NCI-H1092 (cell line): Measurements from ENCODE around the gene GCNT2.
"Not testable (repeated sequence)": the region's sequence is repeated elsewhere in the genome, so short reads cannot be mapped to it uniquely, and the experiment has no call there.

Experiments used
- DNase-seq: peaks from one replicate; lab custom pipeline; 2025; lab: John Stamatoyannopoulos, UW

Gene GCNT2

DNA sequence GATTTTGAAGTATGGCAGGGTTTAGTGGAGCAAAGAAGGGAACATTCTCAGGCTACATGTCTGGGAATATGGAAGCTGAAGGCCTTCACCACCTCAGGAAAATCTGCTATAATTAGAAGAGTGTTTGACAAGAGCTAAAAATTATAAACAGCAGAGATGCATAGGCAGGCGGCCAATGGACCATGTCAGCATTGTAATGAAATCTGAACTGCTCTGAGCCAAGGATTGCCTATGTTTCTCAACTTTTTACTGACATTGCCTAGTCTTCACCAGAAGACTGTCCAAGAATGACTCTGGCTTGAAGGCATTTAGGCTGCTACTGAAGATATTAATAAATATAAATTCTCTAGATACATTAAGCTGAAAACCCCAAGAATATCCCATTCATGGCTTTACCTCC is 89.1 kb downstream of the GCNT2 start:
- no peak for DNase-seq

DNA sequence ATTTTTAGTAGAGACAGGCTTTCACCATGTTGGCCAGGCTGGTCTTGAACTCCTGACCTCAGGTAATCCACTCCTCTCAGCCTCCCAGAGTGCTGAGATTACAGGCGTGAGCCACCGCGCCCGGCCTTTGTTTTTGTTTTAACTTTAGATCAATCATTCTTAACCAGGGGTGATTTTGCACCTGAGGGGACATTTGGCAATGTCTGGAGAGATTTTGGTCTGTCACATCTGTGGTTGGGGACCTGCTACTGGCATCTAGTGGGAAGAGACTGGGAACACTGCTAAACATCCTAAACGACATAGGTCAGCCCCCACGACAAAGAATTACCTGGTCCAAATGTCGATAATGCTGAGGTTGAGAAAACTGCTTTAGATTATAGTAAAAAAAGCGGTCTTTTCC is 91.0 kb downstream of the GCNT2 start:
- DNase-seq: no peak

DNA sequence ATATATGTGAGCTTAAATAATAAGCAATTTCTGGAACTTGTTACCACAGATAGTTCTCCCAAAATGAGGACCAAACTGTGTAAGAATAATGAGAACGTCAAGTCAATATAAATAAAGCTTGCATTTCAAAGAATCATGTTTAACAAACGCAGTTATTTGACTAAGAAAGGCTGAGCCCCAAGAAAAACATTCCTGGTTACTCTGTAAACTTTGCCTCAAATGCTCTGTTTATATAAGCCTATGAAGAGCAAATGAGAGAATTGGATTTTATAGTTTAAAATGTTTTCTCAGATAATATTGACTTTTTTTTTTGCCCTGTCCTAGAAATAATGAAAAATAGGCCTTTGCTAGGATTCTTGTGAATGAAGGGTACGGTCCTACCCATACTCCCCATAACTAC is 91.9 kb downstream of the GCNT2 start:
- no peak for DNase-seq

DNA sequence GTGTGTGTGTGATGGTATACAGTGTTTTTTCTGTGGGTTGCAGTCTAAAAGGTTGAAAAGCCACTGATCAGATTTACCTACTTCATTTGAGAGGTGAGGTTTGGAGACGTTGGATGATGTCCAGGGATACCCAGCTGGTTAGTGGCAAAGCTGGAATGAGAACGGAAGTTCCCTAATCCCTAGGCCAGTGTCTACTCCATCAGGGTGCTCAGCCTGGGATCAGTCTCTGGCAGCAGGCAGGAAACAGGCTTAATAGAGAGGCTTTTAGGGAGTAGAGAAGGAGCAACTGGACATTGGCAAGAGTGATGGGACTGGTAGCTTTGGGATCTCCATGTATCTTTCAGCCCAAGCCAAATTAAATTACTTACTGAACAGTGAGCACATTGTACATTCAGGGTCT is 92.6 kb downstream of the GCNT2 start:
- DNase-seq: no peak

DNA sequence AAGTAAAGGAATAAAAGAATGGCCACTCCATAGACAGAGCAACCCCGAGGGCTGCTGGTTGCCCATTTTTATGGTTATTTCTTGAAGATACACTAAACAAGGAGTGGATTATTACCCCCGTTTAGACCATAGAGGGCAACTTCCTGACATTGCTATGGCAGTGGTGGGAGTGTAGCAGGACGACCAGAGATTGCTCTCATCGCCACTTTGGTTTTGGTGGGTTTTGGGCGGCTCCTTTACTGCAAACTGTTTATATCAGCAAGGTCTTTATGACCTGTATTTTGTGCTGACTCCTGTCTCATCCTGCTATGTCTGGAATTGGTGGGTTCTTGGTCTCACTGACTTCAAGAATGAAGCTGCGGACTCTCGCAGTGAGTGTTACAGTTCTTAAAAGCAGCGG is 94.5 kb downstream of the GCNT2 start:
- DNase-seq: no peak

DNA sequence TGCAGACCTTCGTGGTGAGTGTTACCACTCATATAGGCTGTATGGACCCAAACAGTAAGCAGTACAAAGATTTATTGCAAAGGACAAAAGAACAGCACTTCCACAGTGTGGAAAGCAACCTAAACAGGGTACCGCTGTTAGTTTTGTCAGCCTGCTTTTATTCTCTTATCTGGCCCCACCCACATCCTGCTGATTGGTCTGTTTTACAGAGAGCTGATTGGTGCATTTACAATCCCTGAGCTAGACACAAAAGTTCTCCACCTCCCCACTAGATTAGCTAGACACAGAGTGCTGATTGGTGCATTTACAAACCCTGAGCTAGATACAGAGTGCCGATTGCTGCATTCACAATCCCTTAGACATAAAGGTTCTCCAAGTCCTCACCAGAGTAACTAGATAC is 95.1 kb downstream of the GCNT2 start:
- not testable (repeated sequence) for DNase-seq

DNA sequence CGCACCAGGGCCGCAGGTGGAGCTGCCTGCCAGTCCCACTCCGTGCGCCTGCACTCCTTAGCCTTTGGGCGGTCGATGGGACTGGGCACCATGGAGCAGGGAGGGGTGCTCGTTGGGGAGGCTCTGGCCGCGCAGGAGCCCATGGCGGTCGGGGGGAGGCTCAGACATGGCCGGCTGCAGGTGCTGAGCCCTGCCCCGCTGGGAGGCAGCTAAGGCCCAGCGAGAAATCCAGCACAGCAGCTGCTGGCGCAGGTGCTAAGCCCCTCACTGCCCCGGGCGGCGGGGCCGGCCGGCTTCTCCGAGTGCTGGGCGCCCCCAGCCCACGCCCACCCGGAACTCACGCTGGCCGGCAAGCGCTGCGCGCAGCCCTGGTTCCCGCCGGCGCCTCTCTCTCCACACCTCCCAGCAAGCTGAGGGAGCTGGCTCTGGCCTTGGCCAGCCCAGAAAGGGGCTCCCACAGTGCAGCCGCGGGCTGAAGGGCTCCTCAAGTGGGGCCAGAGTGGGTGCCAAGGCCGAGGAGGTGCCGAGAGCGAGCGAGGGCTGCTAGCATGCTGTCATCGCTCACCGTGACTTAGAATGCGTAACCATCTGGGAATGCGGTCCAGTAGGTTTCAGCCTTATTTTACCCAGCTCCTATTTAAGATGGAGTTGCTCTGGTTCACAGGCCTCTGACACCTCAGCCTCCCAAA is 96.0 kb downstream of the GCNT2 start:
- no peak for DNase-seq

DNA sequence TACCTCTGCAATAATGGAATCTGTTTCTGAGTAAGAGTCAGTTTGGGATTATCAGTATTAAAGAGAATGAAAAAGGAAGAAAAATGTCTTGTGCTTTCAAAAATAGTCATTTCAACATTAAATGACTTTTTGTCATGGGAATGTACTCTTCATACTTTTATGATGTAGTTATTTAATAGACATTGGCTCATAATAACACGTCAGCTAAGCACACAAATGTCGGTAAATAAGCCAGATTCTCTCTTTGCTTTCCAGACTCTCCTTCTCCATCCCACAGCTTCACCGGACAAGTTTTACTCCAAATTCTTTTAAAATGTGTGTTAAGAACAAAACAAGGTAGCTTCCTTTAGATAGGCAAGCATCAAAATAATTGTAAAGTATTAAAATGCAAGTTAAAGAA is 97.3 kb downstream of the GCNT2 start:
- DNase-seq: no peak

DNA sequence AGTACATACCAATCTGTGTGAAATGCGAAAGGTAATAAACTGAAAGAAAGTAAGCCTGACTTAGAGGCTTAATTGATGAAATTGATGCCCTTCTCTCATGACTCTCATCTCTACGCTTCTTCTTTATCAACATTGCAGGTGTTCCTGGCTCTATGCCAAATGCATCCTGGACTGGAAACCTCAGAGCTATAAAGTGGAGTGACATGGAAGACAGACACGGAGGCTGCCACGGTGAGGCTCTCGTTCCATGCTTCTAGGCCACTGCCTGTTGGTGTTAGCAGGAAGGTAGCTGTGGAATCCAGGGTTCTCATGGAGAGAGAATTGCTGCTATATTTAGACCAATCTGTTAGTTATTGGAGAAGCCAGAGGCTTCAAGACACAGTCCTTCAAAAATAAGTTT is 100.1 kb downstream of the GCNT2 start:
- DNase-seq: no peak

DNA sequence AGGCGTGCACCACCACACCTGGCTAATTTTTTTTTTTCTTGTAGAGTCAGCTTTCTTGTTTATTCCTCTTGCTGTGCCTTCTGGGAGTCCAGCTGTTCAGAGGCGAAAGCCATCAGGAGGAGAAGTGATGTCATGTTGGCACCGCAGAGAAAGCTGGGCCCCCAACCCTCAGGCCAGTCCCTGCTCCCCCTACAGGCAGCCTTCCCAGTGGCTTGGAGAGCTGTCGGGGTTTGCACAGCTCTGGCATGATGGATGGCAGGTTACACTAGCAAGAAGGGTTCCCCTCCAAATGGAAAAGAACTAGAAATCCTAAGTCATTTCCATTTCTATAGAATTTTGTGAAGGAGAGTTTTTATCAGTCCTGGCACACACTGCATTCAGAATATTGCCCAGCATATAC is 100.7 kb downstream of the GCNT2 start:
- DNase-seq: no peak

DNA sequence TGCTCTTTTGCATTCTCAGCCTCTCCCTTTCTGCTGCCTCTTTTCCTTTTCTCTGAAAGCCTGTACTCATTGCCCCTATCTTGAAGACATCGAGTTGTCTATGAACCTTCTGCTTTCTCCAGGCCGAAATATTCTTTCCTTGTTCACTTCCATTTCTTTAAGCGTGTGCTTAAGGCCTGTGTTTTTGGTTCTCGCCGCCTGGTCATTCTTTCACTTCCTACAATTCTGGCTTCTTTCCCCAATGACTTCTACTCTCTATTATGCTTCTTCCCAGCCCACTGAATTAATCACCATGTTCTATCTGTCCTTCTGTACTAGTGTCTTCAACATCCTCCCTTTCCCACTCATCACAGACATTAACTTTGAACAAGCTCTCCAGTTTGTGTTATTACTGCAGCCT is 103.7 kb downstream of the GCNT2 start:
- no peak for DNase-seq

DNA sequence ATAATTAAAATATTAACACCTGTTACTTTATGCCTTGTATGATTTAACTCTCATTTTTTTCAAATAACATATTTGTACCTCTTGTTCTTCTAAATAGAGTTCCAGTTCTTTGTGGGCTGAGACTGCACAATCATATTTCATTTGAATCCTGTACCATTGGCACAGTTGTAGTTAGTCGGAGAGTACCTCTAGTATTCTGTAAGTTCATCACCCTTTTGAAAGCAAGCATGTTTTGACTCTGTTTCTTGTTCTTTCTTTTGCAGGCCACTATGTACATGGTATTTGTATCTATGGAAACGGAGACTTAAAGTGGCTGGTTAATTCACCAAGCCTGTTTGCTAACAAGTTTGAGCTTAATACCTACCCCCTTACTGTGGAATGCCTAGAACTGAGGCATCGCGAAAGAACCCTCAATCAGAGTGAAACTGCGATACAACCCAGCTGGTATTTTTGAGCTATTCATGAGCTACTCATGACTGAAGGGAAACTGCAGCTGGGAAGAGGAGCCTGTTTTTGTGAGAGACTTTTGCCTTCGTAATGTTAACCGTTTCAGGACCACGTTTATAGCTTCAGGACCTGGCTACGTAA is 105.1 kb downstream of the GCNT2 start:
- no peak for DNase-seq

DNA sequence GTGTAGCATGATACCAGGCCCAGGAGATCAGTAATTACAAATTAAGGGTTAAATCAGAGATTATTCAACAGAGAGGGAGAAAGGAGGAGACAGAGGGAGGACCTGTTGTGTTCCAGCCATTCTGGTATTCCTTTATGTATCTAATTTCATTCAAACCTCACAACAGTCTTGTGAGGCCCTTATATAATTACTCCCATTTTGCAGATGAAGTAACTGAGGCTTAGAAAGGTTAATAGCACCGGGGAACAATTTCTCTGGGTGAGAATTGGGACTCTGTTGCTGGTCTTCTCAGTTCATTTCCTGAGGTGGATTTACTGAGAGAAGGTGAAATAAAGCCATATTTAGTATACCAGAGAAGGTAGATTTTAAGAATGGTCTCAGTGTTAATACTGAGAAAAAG is 106.6 kb downstream of the GCNT2 start:
- DNase-seq: no peak

DNA sequence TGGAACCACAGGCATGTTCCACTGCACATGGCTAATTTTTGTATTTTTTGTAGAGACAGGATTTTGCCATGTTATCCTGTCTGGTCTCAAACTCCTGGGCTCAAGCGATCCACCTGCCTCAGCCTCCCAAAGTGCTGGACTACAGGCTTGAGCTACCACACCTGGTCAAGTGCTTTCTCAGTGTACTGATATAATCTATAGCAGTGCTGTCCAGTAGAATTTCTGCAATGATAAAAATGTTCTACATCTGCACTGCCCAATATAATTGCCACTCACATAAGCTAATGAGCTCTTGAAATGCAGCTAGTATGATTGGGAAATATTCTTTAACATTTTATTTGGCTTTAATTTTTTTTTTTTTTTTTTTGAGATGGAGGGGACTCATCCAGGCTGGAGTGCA is 109.0 kb downstream of the GCNT2 start:
- no peak for DNase-seq

DNA sequence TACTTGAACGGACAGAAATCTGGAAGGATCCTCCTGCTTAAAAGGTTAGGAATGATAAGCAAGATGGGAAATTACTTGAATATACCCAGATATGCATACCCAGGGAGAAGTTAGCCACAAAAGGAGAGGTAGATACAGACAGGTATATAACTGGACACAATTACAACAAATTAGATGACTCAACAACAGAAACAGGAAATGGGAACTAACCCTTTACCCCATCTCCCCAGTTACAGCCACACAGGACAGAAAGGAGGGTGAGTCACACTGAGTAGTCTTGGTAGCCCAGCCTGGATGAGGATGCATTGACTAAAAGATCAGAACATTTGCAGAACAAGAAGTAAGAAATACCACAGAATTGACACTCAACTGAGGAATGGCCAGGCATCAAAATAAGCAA is 112.1 kb downstream of the GCNT2 start:
- DNase-seq: no peak

DNA sequence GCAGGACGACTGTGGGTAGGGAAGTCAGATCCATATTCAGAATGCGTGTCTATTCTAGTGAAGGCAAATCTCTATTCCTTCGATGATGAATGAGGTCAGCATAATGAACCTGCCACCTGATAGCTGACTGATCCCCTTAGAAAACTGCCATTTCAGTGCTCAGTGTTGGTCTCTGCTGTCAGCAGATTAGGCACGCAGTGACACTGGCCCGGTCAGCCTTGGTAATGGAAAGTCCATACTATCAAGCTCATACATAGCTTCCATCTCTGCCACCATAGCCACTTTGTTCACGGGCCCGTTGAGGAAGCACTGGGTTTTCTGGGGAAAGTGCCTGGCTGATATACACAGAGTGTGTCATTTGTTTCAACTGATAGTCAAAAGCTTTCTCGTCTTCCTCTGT is 119.3 kb downstream of the GCNT2 start:
- DNase-seq: no peak

DNA sequence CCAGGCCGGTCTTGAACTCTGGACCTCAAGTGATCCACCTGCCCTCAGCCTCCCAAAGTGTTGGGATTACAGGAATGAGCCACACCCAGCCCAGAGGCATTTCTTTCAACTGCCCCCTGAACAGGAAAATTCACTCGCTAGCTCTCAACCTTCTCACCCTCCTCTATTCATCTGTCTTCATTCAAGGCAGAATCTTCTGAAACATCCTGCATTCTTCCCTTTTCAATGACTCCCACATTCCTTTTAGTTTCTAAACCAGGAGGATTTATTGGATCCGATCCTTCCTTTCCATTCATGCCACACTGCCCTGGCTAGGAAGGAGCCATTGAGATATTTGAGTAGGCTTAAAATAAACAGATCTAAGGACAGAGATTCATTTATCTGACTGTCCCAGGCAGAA is 120.4 kb downstream of the GCNT2 start:
- no peak for DNase-seq

DNA sequence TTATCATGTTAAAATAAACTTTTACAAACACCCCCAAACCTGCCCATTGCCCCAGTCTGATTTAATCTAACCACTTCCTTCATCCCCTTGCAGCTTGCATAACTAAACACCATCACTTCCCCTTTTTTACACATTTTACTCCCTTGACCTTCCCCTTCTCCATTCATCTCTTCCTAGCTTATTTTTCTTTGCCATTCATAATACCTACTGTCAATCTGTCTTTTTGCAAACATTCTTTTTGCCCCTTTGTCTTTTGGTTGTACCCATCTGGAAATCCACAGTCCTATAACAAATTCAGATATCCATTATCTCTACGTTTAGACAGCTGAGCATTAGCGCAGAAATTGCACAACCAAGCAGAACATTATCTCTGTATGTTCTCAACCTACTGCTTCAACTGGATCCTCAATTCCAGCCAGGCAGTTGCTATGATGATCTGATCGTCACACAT is 122.1 kb downstream of the GCNT2 start:
- no peak for DNase-seq

DNA sequence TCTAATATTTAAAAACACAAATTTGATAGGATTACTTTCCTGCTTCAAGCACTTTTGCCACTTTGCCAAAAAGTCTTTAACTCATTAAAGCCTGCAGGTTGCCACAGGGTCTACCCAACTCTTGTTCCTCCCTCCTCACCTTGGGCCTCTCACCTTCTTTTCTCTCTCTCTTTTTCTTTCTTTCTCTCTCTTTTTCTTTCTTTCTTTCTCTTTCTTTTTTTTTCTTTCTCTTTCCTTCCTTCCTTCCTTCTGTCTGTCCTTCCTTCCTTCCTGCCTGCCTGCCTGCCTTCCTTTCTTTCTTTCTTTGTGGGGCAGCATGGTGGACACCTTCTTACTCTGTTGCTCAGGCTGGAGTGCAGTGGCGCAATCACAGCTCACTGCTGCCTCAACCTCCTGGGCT is 123.1 kb downstream of the GCNT2 start:
- no peak for DNase-seq

DNA sequence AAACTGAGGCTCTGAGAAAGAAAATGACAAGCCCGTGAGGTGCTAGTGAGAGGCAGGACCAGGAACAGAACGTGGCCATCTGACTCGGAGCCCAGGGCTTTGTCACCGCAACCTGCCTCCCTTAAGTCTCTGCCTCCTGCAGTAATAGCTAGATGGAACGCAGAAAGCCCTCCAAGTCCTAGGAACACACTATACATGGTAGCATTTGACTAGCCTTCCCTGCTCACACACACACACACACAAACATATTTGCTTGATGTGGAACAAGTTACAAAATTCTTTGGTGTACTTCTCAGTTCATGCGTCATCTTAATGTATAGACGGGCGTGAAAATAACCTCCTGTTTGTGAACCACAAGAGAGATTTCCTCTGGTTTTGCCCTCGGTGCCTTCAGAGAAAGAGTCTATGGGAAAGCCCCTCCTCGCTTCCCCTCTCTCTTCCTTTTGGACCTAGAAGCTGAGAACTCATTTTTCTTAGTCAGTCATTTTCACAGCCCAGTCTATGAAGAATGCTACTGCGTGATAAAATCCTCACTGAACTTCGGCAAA is 134.4 kb downstream of the GCNT2 start:
- DNase-seq: no peak

DNA sequence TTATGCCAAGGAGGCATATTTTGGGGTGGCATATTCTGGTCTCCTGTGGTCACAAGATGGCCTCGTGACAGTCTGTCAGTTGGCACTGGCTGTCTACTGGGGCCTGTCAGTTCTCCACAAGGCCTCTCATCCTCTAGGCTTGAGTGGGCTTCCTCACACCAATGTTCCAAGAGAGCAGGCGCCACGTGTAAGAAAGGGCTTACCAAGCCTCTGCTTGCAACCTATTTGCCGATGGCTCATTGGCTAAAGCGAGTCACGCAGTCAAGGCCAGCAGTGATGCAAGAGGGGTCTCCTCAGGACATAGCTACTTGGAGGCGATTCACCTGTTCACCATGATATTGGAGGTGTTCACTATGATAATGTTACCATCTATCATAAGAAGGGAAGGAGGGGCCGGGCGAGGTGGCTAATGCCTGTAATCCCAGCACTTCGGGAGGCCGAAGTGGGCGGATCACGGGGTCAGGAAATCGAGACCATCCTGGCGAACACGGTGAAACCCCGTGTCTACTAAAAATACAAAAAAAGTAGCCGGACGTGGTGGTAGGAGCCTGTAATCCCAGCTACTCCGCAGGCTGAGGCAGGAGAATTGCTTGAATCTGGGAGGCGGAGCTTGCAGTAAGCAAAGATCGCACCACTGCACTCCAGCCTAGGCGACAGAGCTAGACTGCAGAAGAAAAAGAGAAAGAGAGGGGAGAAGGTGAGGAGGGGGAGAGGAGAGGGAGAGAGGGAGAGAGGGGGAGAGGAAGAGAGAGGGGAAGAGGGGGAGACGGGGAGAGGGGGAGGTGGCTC is 138.0 kb downstream of the GCNT2 start:
- no peak for DNase-seq

DNA sequence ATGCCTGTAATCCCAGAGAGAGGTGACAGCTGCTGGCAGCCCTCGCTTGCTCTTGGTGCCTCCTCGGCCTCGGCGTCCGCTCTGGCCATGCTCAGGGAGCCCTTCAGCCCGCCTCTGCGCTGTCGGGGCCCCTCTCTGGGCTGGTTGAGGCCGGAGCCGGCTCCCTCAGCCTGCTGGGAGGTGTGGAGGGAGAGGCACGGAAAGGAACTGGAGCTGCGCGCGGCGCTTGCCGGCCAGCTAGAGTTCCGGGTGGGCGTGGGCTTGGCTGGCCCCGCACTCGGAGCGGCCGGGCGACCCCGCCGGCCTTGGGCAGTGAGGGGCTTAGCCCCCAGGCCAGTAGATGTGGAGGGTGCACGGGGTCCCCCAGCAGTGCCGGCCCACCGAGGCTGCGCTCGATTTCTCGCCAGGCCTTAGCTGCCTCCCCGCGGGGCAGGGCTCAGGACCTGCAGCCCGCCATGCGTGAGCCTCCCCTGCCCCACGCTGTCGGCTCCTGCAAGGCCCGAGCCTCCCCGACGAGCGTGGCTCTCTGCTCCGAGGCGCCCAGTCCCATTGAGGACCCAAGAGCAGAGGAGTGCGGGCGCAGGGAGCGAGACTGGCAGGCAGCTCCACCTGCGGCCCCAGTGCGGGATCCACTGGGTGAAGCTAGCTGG is 138.7 kb downstream of the GCNT2 start:
- DNase-seq: no peak
